ENCODE results near the gene ATF7.

The ATF7 gene

GRCh38 chr12:53543539-53543938 lies 82.6 kb downstream of the ATF7 start (continued):
- peak; percentile 36; the same call in 1 of the 2 replicates for TF ChIP-seq PRDM10 (tag by site-specific recombination; IDR thresholded peaks at IDR 0.05)

- Histone ChIP-seq H3K27ac (ENCODE audit: extremely low read depth, low read depth, low read length) (no peak overlapping the region), H3K9me3 (ENCODE audit: control insufficient read depth, insufficient read depth, low read depth, low read length) (no peaks in the 10 kb centered on the region), H3K36me3 (ENCODE audit: control insufficient read depth in 2 of 2, insufficient read depth in 1 of 2, low read length in 2 of 2) (peaks cover 27 to 46% of the 10 kb centered on the region in 2 experiments), H3K4me1 (ENCODE audit: control insufficient read depth, insufficient read depth, low read length) (peaks cover 3% of the 10 kb centered on the region; the same call in 1 of the 2 replicates), H3K4me3 (ENCODE audit: low read depth, low read length) (no peak overlapping the region)
- CTCF ChIA-PET, result interaction anchor here (0.8 to 1.9 kb wide), 4 partner anchors 80 to 207 kb away, joined by 3 to 12 read pairs (median 4); partner anchors contain the start of gene ATP5MC2
- TF ChIP-seq ZNF24 (tag by site-specific recombination; IDR thresholded peaks at IDR 0.05) (peak; percentile 89), ZNF302 (tag by site-specific recombination; IDR thresholded peaks at IDR 0.05; ENCODE audit: low read depth) (no peak), ZBTB10 (tag by site-specific recombination; IDR thresholded peaks at IDR 0.05) (no peak), ZNF2 (tag by site-specific recombination; IDR thresholded peaks at IDR 0.05) (no peak), GLI2 (tag by site-specific recombination; IDR thresholded peaks at IDR 0.05; ENCODE audit: borderline replicate concordance, low read depth) (no peak), ZNF37A (tag by site-specific recombination; IDR thresholded peaks at IDR 0.05) (no peak)
- POLR2A ChIA-PET, result interaction anchor here (1.0 kb wide), 1 partner anchor 84 kb away, joined by 3 read pairs; no protein-coding TSS in a partner anchor
These were observed 86.7 kb downstream of the ATF7 start for GRCh38 chr12:53539526-53539925.

- peaks cover 30 to 56% of the 10 kb centered on the region in 2 experiments for H3K36me3 ChIP-seq (ENCODE audit: control insufficient read depth in 2 of 2, insufficient read depth in 1 of 2, low read length in 2 of 2)
- no peak overlapping the region for H3K4me3 ChIP-seq (ENCODE audit: low read depth, low read length)
- ChIA-PET CTCF (interaction anchor here (0.5 to 1.9 kb wide), 5 partner anchors 11 to 768 kb away, joined by 3 to 12 read pairs (median 5); partner anchors contain the start of gene ATP5MC2), POLR2A (interaction anchor here (0.9 to 1.0 kb wide), 2 partner anchors 85 to 137 kb away, joined by 3 read pairs; partner anchors contain the start of gene ATP5MC2)
- no peaks in the 10 kb centered on the region for H3K9me3 ChIP-seq (ENCODE audit: control insufficient read depth, insufficient read depth, low read depth, low read length)
- H3K27ac ChIP-seq (ENCODE audit: extremely low read depth, low read depth, low read length), result peak overlapping the region; percentile 0; the same call in 1 of the 2 replicates
- peaks cover 3% of the 10 kb centered on the region; the same call in 1 of the 2 replicates for H3K4me1 ChIP-seq (ENCODE audit: control insufficient read depth, insufficient read depth, low read length)
- TF ChIP-seq ZBTB17 (tag by site-specific recombination; IDR thresholded peaks at IDR 0.05) (peak; percentile 87), ZNF423 (tag by site-specific recombination; IDR thresholded peaks at IDR 0.05) (no peak), SALL2 (tag by site-specific recombination; IDR thresholded peaks at IDR 0.05; ENCODE audit: borderline replicate concordance) (no peak), ZNF416 (tag by site-specific recombination; IDR thresholded peaks at IDR 0.05) (no peak), ZNF221 (tag by site-specific recombination; IDR thresholded peaks at IDR 0.05; ENCODE audit: borderline replicate concordance) (no peak), MYNN (tag by site-specific recombination; IDR thresholded peaks at IDR 0.05; ENCODE audit: borderline replicate concordance) (no peak), ZSCAN4 (tag by site-specific recombination; IDR thresholded peaks at IDR 0.05) (no peak), ZFP3 (tag by site-specific recombination; IDR thresholded peaks at IDR 0.05; ENCODE audit: low read depth) (no peak), GLIS1 (tag by site-specific recombination; IDR thresholded peaks at IDR 0.05) (no peak), ZBTB20 (tag by site-specific recombination; IDR thresholded peaks at IDR 0.05) (no peak), ZNF660 (tag by site-specific recombination; IDR thresholded peaks at IDR 0.05) (no peak), ZFP41 (tag by site-specific recombination; IDR thresholded peaks at IDR 0.05; ENCODE audit: borderline replicate concordance) (no peak), ZNF23 (tag by site-specific recombination; IDR thresholded peaks at IDR 0.05; ENCODE audit: borderline replicate concordance) (no peak), ZNF280C (tag by site-specific recombination; IDR thresholded peaks at IDR 0.05) (no peak), ZNF785 (tag by site-specific recombination; IDR thresholded peaks at IDR 0.05) (no peak), GLIS2 (tag by site-specific recombination; IDR thresholded peaks at IDR 0.05) (no peak), ZNF132 (tag by site-specific recombination; IDR thresholded peaks at IDR 0.05; ENCODE audit: borderline replicate concordance) (no peak)
These were observed 87.9 kb downstream of the ATF7 start for GRCh38 chr12:53538209-53538689.

Measured in HEK293 (cell line).